ENCODE measurements around the gene PPP3R1. TPM values are rescaled to one million over a fixed set of nuclear protein-coding genes. Genes with fewer than 3 reads are reported as not detected.

Gene PPP3R1
- total and polyA plus RNA-seq, 2 experiments from 2014 or later, result 7.9 to 49.6 TPM

DNA sequence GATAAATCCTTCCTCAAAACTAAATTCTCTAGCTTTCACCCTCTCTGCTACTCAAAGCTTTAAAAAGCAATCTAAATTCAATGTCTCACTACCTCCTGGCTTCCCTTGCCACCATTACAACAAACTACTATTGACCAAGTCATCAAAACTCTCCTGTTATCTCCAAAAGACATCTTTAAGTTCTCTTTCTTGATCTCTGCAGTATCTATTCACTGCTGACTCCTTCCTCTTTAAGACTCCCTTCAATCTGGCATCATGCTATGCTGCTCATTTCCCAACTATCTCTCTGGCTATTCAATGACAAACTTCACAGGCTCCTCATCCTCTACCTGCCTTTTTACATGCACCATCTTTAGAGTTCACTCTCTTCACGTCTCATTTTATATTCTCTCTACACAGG lies 5.9 kb downstream of the PPP3R1 start:
- Histone ChIP-seq H2AFZ (no peak overlapping the region), H3K9me2 (ENCODE audit: insufficient read depth) (no peaks in the 10 kb centered on the region), H3F3A (replicated peaks; ENCODE audit: low read depth) (no peaks in the 10 kb centered on the region), H3K36me3 (ENCODE audit: insufficient read depth) (no peaks in the 10 kb centered on the region), H3K27me3 (ENCODE audit: insufficient read depth) (no peaks in the 10 kb centered on the region), H3K4me1 (ENCODE audit: insufficient read depth) (peaks cover 32% of the 10 kb centered on the region), H3K79me2 (replicated peaks; ENCODE audit: insufficient read depth) (peaks cover 98% of the 10 kb centered on the region), H3K4me3 (no peak overlapping the region), H4K20me1 (replicated peaks; ENCODE audit: insufficient read depth) (peaks cover 76% of the 10 kb centered on the region), H3K4me2 (no peak overlapping the region), H3K27ac (ENCODE audit: low read depth) (no peak overlapping the region)
- DNase-seq (ENCODE audit: low spot score) (no peak), ATAC-seq (no peak)
- H3K9me3 Mint-ChIP-seq, result no peaks in the 10 kb centered on the region
- peaks cover 6% of the 10 kb centered on the region for H3K27me3 Mint-ChIP-seq (ENCODE audit: insufficient read depth, low read depth, poor library complexity)
- TF ChIP-seq, protein P1, sequence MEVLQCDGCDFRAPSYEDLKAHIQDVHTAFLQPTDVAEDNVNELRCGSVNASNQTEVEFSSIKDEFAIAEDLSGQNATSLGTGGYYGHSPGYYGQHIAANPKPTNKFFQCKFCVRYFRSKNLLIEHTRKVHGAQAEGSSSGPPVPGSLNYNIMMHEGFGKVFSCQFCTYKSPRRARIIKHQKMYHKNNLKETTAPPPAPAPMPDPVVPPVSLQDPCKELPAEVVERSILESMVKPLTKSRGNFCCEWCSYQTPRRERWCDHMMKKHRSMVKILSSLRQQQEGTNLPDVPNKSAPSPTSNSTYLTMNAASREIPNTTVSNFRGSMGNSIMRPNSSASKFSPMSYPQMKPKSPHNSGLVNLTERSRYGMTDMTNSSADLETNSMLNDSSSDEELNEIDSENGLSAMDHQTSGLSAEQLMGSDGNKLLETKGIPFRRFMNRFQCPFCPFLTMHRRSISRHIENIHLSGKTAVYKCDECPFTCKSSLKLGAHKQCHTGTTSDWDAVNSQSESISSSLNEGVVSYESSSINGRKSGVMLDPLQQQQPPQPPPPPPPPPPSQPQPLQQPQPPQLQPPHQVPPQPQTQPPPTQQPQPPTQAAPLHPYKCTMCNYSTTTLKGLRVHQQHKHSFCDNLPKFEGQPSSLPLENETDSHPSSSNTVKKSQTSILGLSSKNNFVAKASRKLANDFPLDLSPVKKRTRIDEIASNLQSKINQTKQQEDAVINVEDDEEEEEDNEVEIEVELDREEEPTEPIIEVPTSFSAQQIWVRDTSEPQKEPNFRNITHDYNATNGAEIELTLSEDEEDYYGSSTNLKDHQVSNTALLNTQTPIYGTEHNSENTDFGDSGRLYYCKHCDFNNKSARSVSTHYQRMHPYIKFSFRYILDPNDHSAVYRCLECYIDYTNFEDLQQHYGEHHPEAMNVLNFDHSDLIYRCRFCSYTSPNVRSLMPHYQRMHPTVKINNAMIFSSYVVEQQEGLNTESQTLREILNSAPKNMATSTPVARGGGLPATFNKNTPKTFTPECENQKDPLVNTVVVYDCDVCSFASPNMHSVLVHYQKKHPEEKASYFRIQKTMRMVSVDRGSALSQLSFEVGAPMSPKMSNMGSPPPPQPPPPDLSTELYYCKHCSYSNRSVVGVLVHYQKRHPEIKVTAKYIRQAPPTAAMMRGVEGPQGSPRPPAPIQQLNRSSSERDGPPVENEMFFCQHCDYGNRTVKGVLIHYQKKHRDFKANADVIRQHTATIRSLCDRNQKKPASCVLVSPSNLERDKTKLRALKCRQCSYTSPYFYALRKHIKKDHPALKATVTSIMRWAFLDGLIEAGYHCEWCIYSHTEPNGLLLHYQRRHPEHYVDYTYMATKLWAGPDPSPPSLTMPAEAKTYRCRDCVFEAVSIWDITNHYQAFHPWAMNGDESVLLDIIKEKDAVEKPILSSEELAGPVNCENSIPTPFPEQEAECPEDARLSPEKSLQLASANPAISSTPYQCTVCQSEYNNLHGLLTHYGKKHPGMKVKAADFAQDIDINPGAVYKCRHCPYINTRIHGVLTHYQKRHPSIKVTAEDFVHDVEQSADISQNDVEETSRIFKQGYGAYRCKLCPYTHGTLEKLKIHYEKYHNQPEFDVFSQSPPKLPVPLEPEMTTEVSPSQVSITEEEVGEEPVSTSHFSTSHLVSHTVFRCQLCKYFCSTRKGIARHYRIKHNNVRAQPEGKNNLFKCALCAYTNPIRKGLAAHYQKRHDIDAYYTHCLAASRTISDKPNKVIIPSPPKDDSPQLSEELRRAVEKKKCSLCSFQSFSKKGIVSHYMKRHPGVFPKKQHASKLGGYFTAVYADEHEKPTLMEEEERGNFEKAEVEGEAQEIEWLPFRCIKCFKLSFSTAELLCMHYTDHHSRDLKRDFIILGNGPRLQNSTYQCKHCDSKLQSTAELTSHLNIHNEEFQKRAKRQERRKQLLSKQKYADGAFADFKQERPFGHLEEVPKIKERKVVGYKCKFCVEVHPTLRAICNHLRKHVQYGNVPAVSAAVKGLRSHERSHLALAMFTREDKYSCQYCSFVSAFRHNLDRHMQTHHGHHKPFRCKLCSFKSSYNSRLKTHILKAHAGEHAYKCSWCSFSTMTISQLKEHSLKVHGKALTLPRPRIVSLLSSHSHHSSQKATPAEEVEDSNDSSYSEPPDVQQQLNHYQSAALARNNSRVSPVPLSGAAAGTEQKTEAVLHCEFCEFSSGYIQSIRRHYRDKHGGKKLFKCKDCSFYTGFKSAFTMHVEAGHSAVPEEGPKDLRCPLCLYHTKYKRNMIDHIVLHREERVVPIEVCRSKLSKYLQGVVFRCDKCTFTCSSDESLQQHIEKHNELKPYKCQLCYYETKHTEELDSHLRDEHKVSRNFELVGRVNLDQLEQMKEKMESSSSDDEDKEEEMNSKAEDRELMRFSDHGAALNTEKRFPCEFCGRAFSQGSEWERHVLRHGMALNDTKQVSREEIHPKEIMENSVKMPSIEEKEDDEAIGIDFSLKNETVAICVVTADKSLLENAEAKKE (CRISPR knock-in tag; IDR thresholded peaks at IDR 0.05), result no peak
- TF ChIP-seq EZH2 (IDR thresholded peaks at IDR 0.05; ENCODE audit: low read depth, unreplicated experiment) (no peak), JUNB (IDR thresholded peaks at IDR 0.05; ENCODE audit: unreplicated experiment) (no peak), STAT1 (IDR thresholded peaks at IDR 0.05; ENCODE audit: unreplicated experiment) (no peak), POLR2AphosphoS5 (IDR thresholded peaks at IDR 0.05; ENCODE audit: low read depth) (no peak), CREB1 (CRISPR knock-in tag; IDR thresholded peaks at IDR 0.05; ENCODE audit: low read depth) (no peak), NANOG (IDR thresholded peaks at IDR 0.05; ENCODE audit: borderline replicate concordance) (no peak), EZH2phosphoT487 (IDR thresholded peaks at IDR 0.05; ENCODE audit: unreplicated experiment) (no peak), ZNF331 (CRISPR knock-in tag; IDR thresholded peaks at IDR 0.05; ENCODE audit: low read depth) (no peak)
- TF ChIP-seq, protein P2, sequence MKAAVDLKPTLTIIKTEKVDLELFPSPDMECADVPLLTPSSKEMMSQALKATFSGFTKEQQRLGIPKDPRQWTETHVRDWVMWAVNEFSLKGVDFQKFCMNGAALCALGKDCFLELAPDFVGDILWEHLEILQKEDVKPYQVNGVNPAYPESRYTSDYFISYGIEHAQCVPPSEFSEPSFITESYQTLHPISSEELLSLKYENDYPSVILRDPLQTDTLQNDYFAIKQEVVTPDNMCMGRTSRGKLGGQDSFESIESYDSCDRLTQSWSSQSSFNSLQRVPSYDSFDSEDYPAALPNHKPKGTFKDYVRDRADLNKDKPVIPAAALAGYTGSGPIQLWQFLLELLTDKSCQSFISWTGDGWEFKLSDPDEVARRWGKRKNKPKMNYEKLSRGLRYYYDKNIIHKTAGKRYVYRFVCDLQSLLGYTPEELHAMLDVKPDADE (IDR thresholded peaks at IDR 0.05), result no peak
- TF ChIP-seq, protein P3, sequence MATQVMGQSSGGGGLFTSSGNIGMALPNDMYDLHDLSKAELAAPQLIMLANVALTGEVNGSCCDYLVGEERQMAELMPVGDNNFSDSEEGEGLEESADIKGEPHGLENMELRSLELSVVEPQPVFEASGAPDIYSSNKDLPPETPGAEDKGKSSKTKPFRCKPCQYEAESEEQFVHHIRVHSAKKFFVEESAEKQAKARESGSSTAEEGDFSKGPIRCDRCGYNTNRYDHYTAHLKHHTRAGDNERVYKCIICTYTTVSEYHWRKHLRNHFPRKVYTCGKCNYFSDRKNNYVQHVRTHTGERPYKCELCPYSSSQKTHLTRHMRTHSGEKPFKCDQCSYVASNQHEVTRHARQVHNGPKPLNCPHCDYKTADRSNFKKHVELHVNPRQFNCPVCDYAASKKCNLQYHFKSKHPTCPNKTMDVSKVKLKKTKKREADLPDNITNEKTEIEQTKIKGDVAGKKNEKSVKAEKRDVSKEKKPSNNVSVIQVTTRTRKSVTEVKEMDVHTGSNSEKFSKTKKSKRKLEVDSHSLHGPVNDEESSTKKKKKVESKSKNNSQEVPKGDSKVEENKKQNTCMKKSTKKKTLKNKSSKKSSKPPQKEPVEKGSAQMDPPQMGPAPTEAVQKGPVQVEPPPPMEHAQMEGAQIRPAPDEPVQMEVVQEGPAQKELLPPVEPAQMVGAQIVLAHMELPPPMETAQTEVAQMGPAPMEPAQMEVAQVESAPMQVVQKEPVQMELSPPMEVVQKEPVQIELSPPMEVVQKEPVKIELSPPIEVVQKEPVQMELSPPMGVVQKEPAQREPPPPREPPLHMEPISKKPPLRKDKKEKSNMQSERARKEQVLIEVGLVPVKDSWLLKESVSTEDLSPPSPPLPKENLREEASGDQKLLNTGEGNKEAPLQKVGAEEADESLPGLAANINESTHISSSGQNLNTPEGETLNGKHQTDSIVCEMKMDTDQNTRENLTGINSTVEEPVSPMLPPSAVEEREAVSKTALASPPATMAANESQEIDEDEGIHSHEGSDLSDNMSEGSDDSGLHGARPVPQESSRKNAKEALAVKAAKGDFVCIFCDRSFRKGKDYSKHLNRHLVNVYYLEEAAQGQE (IDR thresholded peaks at IDR 0.05; ENCODE audit: unreplicated experiment), result no peak
- TF ChIP-seq, protein P4, sequence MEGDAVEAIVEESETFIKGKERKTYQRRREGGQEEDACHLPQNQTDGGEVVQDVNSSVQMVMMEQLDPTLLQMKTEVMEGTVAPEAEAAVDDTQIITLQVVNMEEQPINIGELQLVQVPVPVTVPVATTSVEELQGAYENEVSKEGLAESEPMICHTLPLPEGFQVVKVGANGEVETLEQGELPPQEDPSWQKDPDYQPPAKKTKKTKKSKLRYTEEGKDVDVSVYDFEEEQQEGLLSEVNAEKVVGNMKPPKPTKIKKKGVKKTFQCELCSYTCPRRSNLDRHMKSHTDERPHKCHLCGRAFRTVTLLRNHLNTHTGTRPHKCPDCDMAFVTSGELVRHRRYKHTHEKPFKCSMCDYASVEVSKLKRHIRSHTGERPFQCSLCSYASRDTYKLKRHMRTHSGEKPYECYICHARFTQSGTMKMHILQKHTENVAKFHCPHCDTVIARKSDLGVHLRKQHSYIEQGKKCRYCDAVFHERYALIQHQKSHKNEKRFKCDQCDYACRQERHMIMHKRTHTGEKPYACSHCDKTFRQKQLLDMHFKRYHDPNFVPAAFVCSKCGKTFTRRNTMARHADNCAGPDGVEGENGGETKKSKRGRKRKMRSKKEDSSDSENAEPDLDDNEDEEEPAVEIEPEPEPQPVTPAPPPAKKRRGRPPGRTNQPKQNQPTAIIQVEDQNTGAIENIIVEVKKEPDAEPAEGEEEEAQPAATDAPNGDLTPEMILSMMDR (conservative IDR thresholded peaks at IDR 0.05; ENCODE audit: low read depth in 2 of 2), result no peak
- H3K27ac Mint-ChIP-seq, result no peak overlapping the region
- H3K4me1 Mint-ChIP-seq, result peaks cover 11% of the 10 kb centered on the region; the same call in 2 of the 3 replicates
- peaks cover 7% of the 10 kb centered on the region; the same call in 2 of the 3 replicates for H3K36me3 Mint-ChIP-seq (ENCODE audit: low read depth)
- no peak overlapping the region for H3K4me3 Mint-ChIP-seq
